Rectal smooth muscle tissue (tissue), 1 donor: ENCODE results near the gene BTN3A1.
"Not testable (repeated sequence)": the region's sequence is repeated elsewhere in the genome, so short reads cannot be mapped to it uniquely, and the experiment has no call there.

Source experiments
- H3K27ac ChIP-seq: one replicate; pipeline ENCODE4 v1.7.0; 2013; ENCODE audit warnings: low read depth, low read length, inconsistent platforms
- H3K27me3 ChIP-seq: one replicate; pipeline ENCODE4 v1.7.0; 2013; ENCODE audit warnings: low read length; ENCODE audit not compliant: control insufficient read depth, insufficient read depth
- H3K36me3 ChIP-seq: one replicate; pipeline ENCODE4 v1.7.0; 2013; ENCODE audit warnings: low read length; ENCODE audit not compliant: control insufficient read depth, insufficient read depth
- H3K4me1 ChIP-seq: one replicate; pipeline ENCODE4 v1.7.0; 2013; ENCODE audit warnings: low read length; ENCODE audit not compliant: control insufficient read depth, insufficient read depth
- H3K4me3 ChIP-seq: one replicate; pipeline ENCODE4 v1.7.0; 2013; ENCODE audit warnings: low read length
- H3K9ac ChIP-seq: one replicate; pipeline ENCODE4 v1.7.0; 2013; ENCODE audit warnings: low read length

Gene BTN3A1

GRCh38 chr6:26363882-26364701, 38.0 kb upstream of the BTN3A1 start:
- Histone ChIP-seq H3K9ac (peak overlapping the region; percentile 25), H3K27ac (peak overlapping the region; percentile 28)

GRCh38 chr6:26365633-26365995, 36.5 kb upstream of the BTN3A1 start:
- H3K27me3 ChIP-seq, result no peaks in the 10 kb centered on the region
- H3K4me3 ChIP-seq, result peak overlapping the region; percentile 80
- H3K36me3 ChIP-seq, result peaks cover 3% of the 10 kb centered on the region
- H3K4me1 ChIP-seq, result no peaks in the 10 kb centered on the region
- no peak overlapping the region for H3K9ac ChIP-seq
- H3K27ac ChIP-seq, result peak overlapping the region; percentile 79

More at GRCh38 chr6:26363882-26364701, 38.0 kb upstream of the BTN3A1 start:
- H3K4me3 ChIP-seq, result peak overlapping the region; percentile 80
- H3K4me1 ChIP-seq, result no peaks in the 10 kb centered on the region
- H3K36me3 ChIP-seq, result peaks cover 1% of the 10 kb centered on the region
- no peaks in the 10 kb centered on the region for H3K27me3 ChIP-seq

GRCh38 chr6:26366504-26366903, 35.6 kb upstream of the BTN3A1 start:
- H3K27me3 ChIP-seq, result no peaks in the 10 kb centered on the region
- no peaks in the 10 kb centered on the region for H3K4me1 ChIP-seq
- H3K9ac ChIP-seq, result no peak overlapping the region
- peak overlapping the region; percentile 49 for H3K4me3 ChIP-seq
- H3K36me3 ChIP-seq, result peaks cover 3% of the 10 kb centered on the region
- no peak overlapping the region for H3K27ac ChIP-seq

GRCh38 chr6:26367114-26367513, 35.0 kb upstream of the BTN3A1 start:
- Histone ChIP-seq H3K27me3 (no peaks in the 10 kb centered on the region), H3K9ac (no peak overlapping the region), H3K27ac (no peak overlapping the region), H3K4me3 (no peak overlapping the region), H3K36me3 (peaks cover 3% of the 10 kb centered on the region), H3K4me1 (no peaks in the 10 kb centered on the region)

GRCh38 chr6:26371813-26372212, 30.3 kb upstream of the BTN3A1 start:
- H3K27me3 ChIP-seq, H3K4me1 ChIP-seq, H3K27ac ChIP-seq, H3K4me3 ChIP-seq, H3K9ac ChIP-seq: not testable (repeated sequence)
- peaks cover 13% of the 10 kb centered on the region for H3K36me3 ChIP-seq

GRCh38 chr6:26372308-26373144, 29.5 kb upstream of the BTN3A1 start:
- no peaks in the 10 kb centered on the region for H3K27me3 ChIP-seq

GRCh38 chr6:26375270-26375669, 26.8 kb upstream of the BTN3A1 start:
- H3K4me3 ChIP-seq, result no peak overlapping the region
- H3K36me3 ChIP-seq, result peaks cover 10% of the 10 kb centered on the region
- H3K4me1 ChIP-seq, result no peaks in the 10 kb centered on the region
- no peak overlapping the region for H3K27ac ChIP-seq
- H3K9ac ChIP-seq, result no peak overlapping the region
- no peaks in the 10 kb centered on the region for H3K27me3 ChIP-seq

More at GRCh38 chr6:26372308-26373144, 29.5 kb upstream of the BTN3A1 start:
- H3K27ac ChIP-seq, result no peak overlapping the region
- peaks cover 13% of the 10 kb centered on the region for H3K36me3 ChIP-seq
- no peak overlapping the region for H3K4me3 ChIP-seq
- H3K4me1 ChIP-seq, result no peaks in the 10 kb centered on the region
- no peak overlapping the region for H3K9ac ChIP-seq

GRCh38 chr6:26377719-26378118, 24.4 kb upstream of the BTN3A1 start:
- no peak overlapping the region for H3K4me3 ChIP-seq
- no peaks in the 10 kb centered on the region for H3K4me1 ChIP-seq
- H3K9ac ChIP-seq, result no peak overlapping the region
- H3K36me3 ChIP-seq, result peaks cover 10% of the 10 kb centered on the region
- H3K27ac ChIP-seq, result no peak overlapping the region
- H3K27me3 ChIP-seq, result no peaks in the 10 kb centered on the region

- not testable (repeated sequence) for H3K9ac ChIP-seq, H3K27ac ChIP-seq, H3K4me3 ChIP-seq, H3K4me1 ChIP-seq, H3K27me3 ChIP-seq, H3K36me3 ChIP-seq
Measured at GRCh38 chr6:26378143-26378542, 23.9 kb upstream of the BTN3A1 start.

GRCh38 chr6:26379292-26379691, 22.8 kb upstream of the BTN3A1 start:
- no peak overlapping the region for H3K4me3 ChIP-seq
- H3K27me3 ChIP-seq, result no peaks in the 10 kb centered on the region
- no peaks in the 10 kb centered on the region for H3K4me1 ChIP-seq
- peaks cover 8% of the 10 kb centered on the region for H3K36me3 ChIP-seq
- H3K27ac ChIP-seq, result no peak overlapping the region
- no peak overlapping the region for H3K9ac ChIP-seq

GRCh38 chr6:26379740-26380139, 22.3 kb upstream of the BTN3A1 start:
- Histone ChIP-seq H3K27me3 (no peaks in the 10 kb centered on the region), H3K4me1 (no peaks in the 10 kb centered on the region), H3K36me3 (peaks cover 5% of the 10 kb centered on the region), H3K4me3 (no peak overlapping the region), H3K9ac (no peak overlapping the region), H3K27ac (no peak overlapping the region)

GRCh38 chr6:26380256-26380655, 21.8 kb upstream of the BTN3A1 start:
- Histone ChIP-seq H3K4me1 (no peaks in the 10 kb centered on the region), H3K4me3 (no peak overlapping the region), H3K27me3 (no peaks in the 10 kb centered on the region), H3K9ac (no peak overlapping the region), H3K27ac (no peak overlapping the region), H3K36me3 (no peaks in the 10 kb centered on the region)
